ENCODE results near the gene ZNF266.
A peak's percentile ranks its signal among the peaks of the same experiment; 100 is the strongest.

ZNF266 gene

GRCh38 chr19:9435279-9436268, at the start of gene ZNF266:
Gene ZNF266 (minus strand): TSS chr19:9435573. CDS start chr19:9420089, 15,484 bp downstream.
- CTCF ChIA-PET, result interaction anchor here (1.3 to 2.7 kb wide), 5 partner anchors 12 to 230 kb away, joined by 3 to 9 read pairs (median 6); no protein-coding TSS in a partner anchor
- POLR2A ChIA-PET, result no interaction called here
- H3K4me3 ChIP-seq (ENCODE audit: low read depth, low read length), result peak within 1 kb of the TSS; percentile 84
- TF ChIP-seq CTCF (IDR thresholded peaks at IDR 0.05; ENCODE audit: insufficient read depth, low read length, missing control alignments), result peak; percentile 75
- peak; percentile 14 for DNase-seq (ENCODE audit: low read depth, low spot score)

DNA sequence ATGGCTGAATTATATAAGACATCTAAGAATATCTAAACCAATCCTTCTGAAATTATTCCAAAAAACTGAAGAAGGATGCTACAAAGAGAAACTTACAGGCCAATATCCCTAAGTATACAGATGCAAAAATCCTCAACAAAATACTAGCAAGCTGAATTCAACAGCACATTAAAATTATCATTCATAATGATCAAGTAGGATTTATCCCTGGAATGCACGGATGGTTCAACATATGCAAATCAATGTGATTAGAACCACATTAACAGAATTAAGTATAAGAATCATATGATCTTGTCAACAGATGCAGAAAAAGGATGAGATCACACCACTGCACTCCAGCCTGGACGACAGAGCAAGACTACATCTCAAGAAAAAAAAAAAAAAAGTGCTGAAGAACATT, 49.8 kb upstream of the ZNF266 start:
- POLR2A ChIA-PET, result no interaction called here
- no peak for TF ChIP-seq CTCF (IDR thresholded peaks at IDR 0.05; ENCODE audit: insufficient read depth, low read length, missing control alignments)
- no peak overlapping the region for H3K4me3 ChIP-seq (ENCODE audit: low read depth, low read length)
- CTCF ChIA-PET, result interaction anchor here (0.7 kb wide), 1 partner anchor 232 kb away, joined by 3 read pairs; no protein-coding TSS in a partner anchor
- no peak for DNase-seq (ENCODE audit: low read depth, low spot score)

DNA sequence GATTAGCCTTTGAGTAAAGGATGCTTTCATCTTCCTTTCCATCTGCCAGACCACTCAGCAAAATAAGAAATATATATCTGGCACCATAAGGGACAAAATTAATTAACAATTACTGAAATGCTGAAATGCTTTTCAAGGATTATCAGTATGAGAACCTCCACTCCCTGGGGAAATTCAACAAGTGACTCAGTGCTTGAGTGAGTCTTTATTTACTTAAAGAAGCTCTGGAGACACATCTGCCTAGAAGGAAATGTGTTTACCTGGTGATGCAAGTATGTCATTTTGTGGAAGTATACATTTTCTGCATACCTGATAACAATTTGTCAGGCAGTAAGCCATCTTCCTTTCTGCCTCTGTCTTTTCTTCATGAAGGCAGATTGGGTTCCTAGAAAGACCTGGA, 39.6 kb upstream of the ZNF266 start:
- no peak for TF ChIP-seq CTCF (IDR thresholded peaks at IDR 0.05; ENCODE audit: insufficient read depth, low read length, missing control alignments)
- no peak overlapping the region for H3K4me3 ChIP-seq (ENCODE audit: low read depth, low read length)
- ChIA-PET POLR2A (no interaction called here), CTCF (no interaction called here)
- no peak for DNase-seq (ENCODE audit: low read depth, low spot score)

GRCh38 chr19:9467161-9467560, 31.8 kb upstream of the ZNF266 start:
- TF ChIP-seq CTCF (IDR thresholded peaks at IDR 0.05; ENCODE audit: insufficient read depth, low read length, missing control alignments), result no peak
- ChIA-PET POLR2A (no interaction called here), CTCF (no interaction called here)
- DNase-seq (ENCODE audit: low read depth, low spot score), result no peak
- H3K4me3 ChIP-seq (ENCODE audit: low read depth, low read length), result no peak overlapping the region

DNA sequence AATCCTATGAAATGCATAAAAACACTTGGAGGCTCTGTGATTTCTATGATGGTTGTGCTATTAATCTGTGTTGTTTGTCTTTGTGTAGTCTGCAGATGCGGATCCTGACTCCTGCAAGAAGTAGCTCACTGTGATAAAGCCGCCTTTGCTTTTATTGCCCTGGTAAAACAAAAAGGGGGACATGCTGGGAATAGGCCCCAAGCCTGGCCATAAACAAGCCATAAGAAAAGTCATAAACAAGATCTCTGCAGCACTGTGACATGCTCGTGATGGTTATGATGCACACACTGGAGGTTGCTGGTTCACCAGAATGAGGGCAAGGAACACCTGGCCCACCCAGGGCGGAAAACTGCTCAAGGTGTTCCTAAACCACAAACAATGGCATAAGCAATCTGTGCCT, 26.6 kb upstream of the ZNF266 start:
- H3K4me3 ChIP-seq (ENCODE audit: low read depth, low read length), result no peak overlapping the region
- POLR2A ChIA-PET, result no interaction called here
- TF ChIP-seq CTCF (IDR thresholded peaks at IDR 0.05; ENCODE audit: insufficient read depth, low read length, missing control alignments), result no peak
- CTCF ChIA-PET, result no interaction called here
- DNase-seq (ENCODE audit: low read depth, low spot score), result no peak

DNA sequence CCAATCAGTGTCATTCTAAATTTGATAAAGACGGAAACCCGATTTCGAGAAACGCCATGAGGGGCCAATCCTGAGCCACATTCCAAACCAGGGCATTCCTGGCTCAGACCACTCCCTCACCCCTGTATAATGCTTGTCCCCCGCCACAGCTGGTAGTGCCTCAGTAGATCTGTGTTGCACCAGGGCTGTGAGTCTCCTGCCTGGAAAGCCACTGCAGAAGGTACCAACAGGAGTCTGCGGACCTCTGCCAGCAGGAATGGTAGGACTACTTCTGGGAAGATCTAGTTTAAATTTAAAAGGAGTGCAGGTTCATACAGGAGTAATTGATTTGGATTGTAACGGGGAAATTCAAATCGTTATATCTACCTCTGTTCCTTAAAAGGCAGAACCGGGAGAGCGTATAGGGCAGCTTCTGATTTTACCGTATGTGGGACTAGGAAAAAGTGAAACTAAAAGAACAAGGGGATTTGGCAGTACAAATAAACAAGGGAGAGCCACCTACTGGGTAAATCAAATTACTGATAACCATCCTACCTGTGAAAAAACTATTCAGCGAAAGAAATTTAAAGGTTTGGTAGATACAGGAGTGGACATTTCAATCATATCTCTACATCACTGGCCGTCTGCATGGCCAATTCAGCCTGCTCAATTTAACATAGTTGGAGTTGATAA, 20.8 kb upstream of the ZNF266 start:
- DNase-seq (ENCODE audit: low read depth, low spot score), result no peak
- POLR2A ChIA-PET, result no interaction called here
- no peak for TF ChIP-seq CTCF (IDR thresholded peaks at IDR 0.05; ENCODE audit: insufficient read depth, low read length, missing control alignments)
- no peak overlapping the region for H3K4me3 ChIP-seq (ENCODE audit: low read depth, low read length)
- CTCF ChIA-PET, result no interaction called here
